Tibial nerve (tissue), 4 donors: ENCODE data around the gene GANAB. TPM values are rescaled to one million over a fixed set of nuclear protein-coding genes. Genes with fewer than 3 reads are reported as not detected.

Experiments used
- DNase-seq, 2 donors: peaks; one replicate each; pipeline ENCODE4 v3.0.0-alpha.2; 2019; ENCODE audit warnings: low spot score in 2 of 2
- H3K27ac ChIP-seq, 4 donors: fragments of 200-600 bp; sonication (generic) in 3 of 4; one replicate each; pipeline ENCODE4 v1.5.1; 2017 to 2019; ENCODE audit warnings: mild to moderate bottlenecking in 1 of 4
- H3K27me3 ChIP-seq, 2 donors: fragments of 200-600 bp; sonication (generic) in 1 of 2; one replicate each; pipeline versions ENCODE4 v1.5.1 to v1.6.0; 2017 to 2019
- H3K36me3 ChIP-seq, 3 donors: fragments of 200-600 bp; sonication (generic); one replicate each; pipeline ENCODE4 v1.5.1; 2018 to 2019
- H3K4me1 ChIP-seq, 4 donors: fragments of 200-600 bp; sonication (generic) in 3 of 4; one replicate each; pipeline ENCODE4 v1.5.1; 2017 to 2019
- H3K4me3 ChIP-seq, 4 donors: fragments of 200-600 bp; sonication (generic) in 3 of 4; one replicate each; pipeline ENCODE4 v1.5.1; 2017 to 2019; ENCODE audit warnings: mild to moderate bottlenecking in 1 of 4, moderate library complexity in 1 of 4
- H3K9me3 ChIP-seq, 4 donors: fragments of 200-600 bp; sonication (generic) in 3 of 4; one replicate each; pipeline ENCODE4 v1.5.1; 2017 to 2019
- EP300 ChIP-seq, 2 donors: sonication (generic); formaldehyde crosslinking; IDR thresholded peaks; one replicate each; pipeline ENCODE4 v1.6.1; 2017; ENCODE audit warnings: antibody characterized with exemption in 2 of 2, mild to moderate bottlenecking in 1 of 2
- POLR2A ChIP-seq, 2 donors: fragments of 450-650 bp; IDR thresholded peaks; one replicate each; pipeline ENCODE4 v1.6.1; 2017; ENCODE audit warnings: antibody characterized with exemption in 2 of 2, mild to moderate bottlenecking in 2 of 2, moderate library complexity in 2 of 2
- WGBS, 2 donors: methylation state at CpG; one replicate each; pipeline ENCODE4 v1.1.5; 2018; 5-methylcytosine and 5-hydroxymethylcytosine counted together
- total RNA-seq, 4 donors: library from RNA; depleted of rRNA; stranded (reverse); fragments of >200 nt; gene quantifications; one replicate each; pipeline ENCODE4 v1.1.0, GENCODE V29; 2016
- TF ChIP-seq, protein P1 (sequence below), 5 experiments: fragments of 200-600 bp in 3 of 5; fragments of 450-650 bp in 2 of 5; sonication (generic) in 3 of 5; IDR thresholded peaks; one replicate each; pipeline ENCODE4 v1.5.1; 2016 to 2019; ENCODE audit warnings: antibody characterized with exemption in 5 of 5, mild to moderate bottlenecking in 3 of 5, moderate library complexity in 2 of 5

GANAB gene
- total RNA-seq, 4 donors from 2014 or later = 107 to 150 (median 121) TPM

DNA sequence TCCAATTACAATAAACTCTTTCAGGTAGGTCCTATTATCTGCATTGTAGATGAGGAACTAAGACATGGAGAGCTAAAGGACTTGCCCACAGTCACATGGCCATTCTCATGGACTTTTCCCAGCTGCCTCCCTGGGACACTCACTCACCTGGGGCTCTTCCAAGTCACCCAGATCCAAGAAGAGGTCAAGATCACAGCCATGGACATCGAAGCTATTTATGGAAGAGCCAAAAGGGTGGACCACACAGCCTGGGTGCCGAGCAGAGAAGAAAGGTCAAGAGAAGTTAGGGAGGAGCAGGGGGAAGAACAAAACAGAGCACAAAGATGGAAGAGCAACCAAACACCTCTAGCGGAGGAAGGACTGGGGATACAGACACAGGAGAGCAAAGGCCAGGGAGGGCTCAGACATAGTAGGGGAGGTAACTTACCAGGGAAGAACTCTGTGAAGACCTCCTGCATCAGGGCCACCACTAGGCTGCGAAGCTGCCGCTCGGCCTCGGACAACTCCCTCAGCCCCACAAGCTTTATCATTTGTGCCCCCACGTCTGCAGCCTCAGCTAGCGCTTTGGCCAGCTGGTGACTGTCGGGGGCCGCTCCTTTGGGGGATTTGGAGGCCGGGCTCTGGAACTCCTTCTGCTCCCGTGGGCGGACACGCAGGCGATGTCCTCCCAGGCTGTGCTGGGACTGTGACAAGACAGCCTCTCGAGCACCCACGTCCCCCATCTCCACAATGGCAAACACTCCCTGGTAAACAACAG, 65.3 kb downstream of the GANAB start:
- 81 to 86% methylated on average over 17 to 18 of the region's 18 CpGs for WGBS, 2 donors
- Histone ChIP-seq H3K9me3 (no peaks in the 10 kb centered on the region), H3K4me3 (no peak overlapping the region), H3K36me3 (peaks cover 0 to 97% (median 5%) of the 10 kb centered on the region in 3 donors), H3K27me3 (no peaks in the 10 kb centered on the region), H3K4me1 (peaks cover 0 to 12% (median 0%) of the 10 kb centered on the region in 4 donors), H3K27ac (no peak overlapping the region)
- TF ChIP-seq, protein P1, sequence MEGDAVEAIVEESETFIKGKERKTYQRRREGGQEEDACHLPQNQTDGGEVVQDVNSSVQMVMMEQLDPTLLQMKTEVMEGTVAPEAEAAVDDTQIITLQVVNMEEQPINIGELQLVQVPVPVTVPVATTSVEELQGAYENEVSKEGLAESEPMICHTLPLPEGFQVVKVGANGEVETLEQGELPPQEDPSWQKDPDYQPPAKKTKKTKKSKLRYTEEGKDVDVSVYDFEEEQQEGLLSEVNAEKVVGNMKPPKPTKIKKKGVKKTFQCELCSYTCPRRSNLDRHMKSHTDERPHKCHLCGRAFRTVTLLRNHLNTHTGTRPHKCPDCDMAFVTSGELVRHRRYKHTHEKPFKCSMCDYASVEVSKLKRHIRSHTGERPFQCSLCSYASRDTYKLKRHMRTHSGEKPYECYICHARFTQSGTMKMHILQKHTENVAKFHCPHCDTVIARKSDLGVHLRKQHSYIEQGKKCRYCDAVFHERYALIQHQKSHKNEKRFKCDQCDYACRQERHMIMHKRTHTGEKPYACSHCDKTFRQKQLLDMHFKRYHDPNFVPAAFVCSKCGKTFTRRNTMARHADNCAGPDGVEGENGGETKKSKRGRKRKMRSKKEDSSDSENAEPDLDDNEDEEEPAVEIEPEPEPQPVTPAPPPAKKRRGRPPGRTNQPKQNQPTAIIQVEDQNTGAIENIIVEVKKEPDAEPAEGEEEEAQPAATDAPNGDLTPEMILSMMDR (IDR thresholded peaks at IDR 0.05) = no peak
- TF ChIP-seq EP300 (IDR thresholded peaks at IDR 0.05) (no peak), POLR2A (IDR thresholded peaks at IDR 0.05) (no peak)
- no peak for DNase-seq

DNA sequence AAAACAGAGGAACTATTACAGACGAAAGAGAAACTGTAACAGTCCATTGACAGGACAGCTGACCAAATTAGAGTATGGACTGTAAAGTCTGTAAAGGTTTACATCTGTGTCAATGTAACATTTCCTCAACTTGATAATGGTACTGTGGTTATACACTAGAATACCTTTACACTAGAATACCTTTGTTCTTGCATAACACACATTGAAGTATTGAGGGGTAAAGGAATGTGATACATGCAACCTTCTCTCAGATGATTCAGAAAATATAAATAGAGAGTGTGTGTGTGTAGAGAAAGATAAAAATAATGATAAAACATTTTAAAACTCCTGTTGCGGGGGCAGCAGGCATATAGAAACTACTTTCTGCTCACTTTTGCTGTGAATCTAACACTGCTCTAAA, 67.2 kb downstream of the GANAB start:
- H3K4me3 ChIP-seq = no peak overlapping the region
- no peak for TF ChIP-seq POLR2A (IDR thresholded peaks at IDR 0.05)
- TF ChIP-seq, protein P1 (IDR thresholded peaks at IDR 0.05) = no peak
- TF ChIP-seq EP300 (IDR thresholded peaks at IDR 0.05) = no peak
- H3K9me3 ChIP-seq = no peaks in the 10 kb centered on the region
- peaks cover 0 to 29% (median 12%) of the 10 kb centered on the region in 4 donors for H3K4me1 ChIP-seq
- no peak overlapping the region for H3K27ac ChIP-seq
- peaks cover 0 to 89% (median 5%) of the 10 kb centered on the region in 3 donors for H3K36me3 ChIP-seq
- no peaks in the 10 kb centered on the region for H3K27me3 ChIP-seq
- WGBS, 2 donors = 88 to 92% methylated on average over 2 of the region's 2 CpGs
- no peak for DNase-seq

DNA sequence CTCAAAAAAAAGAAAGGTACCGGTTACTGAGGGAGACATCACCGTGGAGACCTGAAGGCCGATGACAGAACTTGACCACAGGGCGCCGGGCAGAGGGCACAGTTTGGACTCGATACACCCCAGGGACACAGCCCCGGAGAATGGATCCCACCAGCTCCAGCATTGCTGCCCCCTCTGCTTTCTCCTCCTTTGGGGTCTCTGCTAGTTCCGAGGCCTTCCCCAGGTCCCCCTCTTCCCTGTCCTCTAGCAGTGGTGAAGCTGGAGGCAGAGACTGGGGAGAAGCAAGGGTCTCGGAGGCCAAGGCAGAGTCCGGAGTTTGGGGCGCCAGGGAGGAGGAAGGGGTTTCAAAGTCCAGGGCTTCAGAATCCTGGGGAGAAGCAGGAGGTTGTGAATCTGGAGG, 67.9 kb downstream of the GANAB start:
- DNase-seq = no peak

DNA sequence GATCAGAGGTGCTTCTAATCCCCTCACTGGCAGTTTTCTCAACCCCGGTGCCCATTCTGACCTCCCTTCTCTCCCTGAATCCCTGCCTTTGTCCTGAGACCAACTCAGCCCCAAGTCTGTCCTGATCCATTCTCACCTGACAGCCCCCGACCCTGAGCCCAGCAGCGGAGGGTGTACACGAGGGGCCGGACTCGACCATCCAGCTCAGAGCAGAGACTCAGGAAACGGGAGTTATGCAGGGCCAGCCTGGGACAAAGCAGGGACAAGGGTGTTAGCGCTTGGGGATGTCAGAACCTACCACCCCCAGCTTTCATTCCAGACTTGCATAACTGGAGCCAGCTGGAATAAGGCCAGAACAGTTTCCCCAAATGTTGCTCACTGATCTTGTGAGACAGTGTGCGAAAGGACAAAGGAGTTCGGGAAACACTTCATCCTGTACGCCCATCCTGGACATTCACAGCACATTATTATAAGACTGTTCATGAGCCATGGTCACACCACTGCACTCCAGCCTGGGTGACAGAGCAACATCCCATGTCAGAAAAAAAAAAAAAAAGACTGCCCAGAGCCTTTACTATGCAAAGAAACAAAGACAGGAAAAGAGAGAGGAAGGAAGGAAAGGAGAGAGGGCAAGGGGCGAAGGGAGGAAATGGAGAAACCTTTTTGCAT, 69.2 kb downstream of the GANAB start:
- peak overlapping the region in 3 of 4 donors; percentile 9 to 89 (median 60) for H3K27ac ChIP-seq
- no peak overlapping the region for H3K4me3 ChIP-seq
- no peaks in the 10 kb centered on the region for H3K9me3 ChIP-seq
- H3K4me1 ChIP-seq = peaks cover 0 to 37% (median 20%) of the 10 kb centered on the region in 4 donors
- peaks cover 0 to 72% (median 5%) of the 10 kb centered on the region in 3 donors for H3K36me3 ChIP-seq
- WGBS, 2 donors = 57 to 62% methylated on average over 12 of the region's 12 CpGs
- DNase-seq = no peak
- H3K27me3 ChIP-seq = no peaks in the 10 kb centered on the region
- TF ChIP-seq EP300 (IDR thresholded peaks at IDR 0.05) (peak in 1 of 2 donors; percentile 54), POLR2A (IDR thresholded peaks at IDR 0.05) (no peak)

More for the DNA sequence above, 67.9 kb downstream of the GANAB start:
- H3K4me1 ChIP-seq = peaks cover 0 to 29% (median 12%) of the 10 kb centered on the region in 4 donors
- no peaks in the 10 kb centered on the region for H3K27me3 ChIP-seq
- H3K27ac ChIP-seq = no peak overlapping the region
- 92 to 93% methylated on average over 11 of the region's 11 CpGs for WGBS, 2 donors
- no peaks in the 10 kb centered on the region for H3K9me3 ChIP-seq
- TF ChIP-seq POLR2A (IDR thresholded peaks at IDR 0.05) = no peak
- TF ChIP-seq, protein P1 (IDR thresholded peaks at IDR 0.05) = no peak
- TF ChIP-seq EP300 (IDR thresholded peaks at IDR 0.05) = no peak
- H3K4me3 ChIP-seq = no peak overlapping the region
- H3K36me3 ChIP-seq = peaks cover 0 to 82% (median 5%) of the 10 kb centered on the region in 3 donors

DNA sequence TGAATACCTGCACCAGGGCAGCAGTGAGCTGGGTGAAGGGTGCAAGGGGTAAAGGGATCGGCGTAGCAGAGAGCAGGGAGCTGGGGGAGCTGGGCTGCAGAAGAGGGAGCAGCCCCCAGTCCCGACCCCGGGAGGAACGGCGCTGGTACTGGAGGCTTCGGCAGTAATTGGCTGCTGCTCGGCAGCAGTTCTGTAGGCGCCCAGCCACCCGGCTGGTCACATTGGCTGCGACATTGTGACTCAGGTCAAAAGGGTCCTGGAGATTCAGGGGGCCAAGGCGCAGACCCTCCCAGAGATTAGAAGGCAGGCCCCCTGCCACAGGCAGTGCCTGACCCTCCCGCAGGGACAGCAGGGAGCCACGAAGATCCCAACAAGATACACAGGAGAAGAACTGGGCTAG, 70.6 kb downstream of the GANAB start:
- 73 to 74% methylated on average over 13 to 14 of the region's 14 CpGs for WGBS, 2 donors
- peaks cover 0 to 50% (median 24%) of the 10 kb centered on the region in 4 donors for H3K4me1 ChIP-seq

More for the DNA sequence above, 70.6 kb downstream of the GANAB start:
- H3K27ac ChIP-seq = peak overlapping the region in 3 of 4 donors; percentile 87 to 89 (median 88)
- H3K4me3 ChIP-seq = no peak overlapping the region
- no peak for DNase-seq
- no peak for TF ChIP-seq POLR2A (IDR thresholded peaks at IDR 0.05)
- TF ChIP-seq, protein P1 (IDR thresholded peaks at IDR 0.05) = no peak
- no peak for TF ChIP-seq EP300 (IDR thresholded peaks at IDR 0.05)
- no peaks in the 10 kb centered on the region for H3K9me3 ChIP-seq
- H3K36me3 ChIP-seq = peaks cover 2 to 72% (median 13%) of the 10 kb centered on the region in 3 donors
- no peaks in the 10 kb centered on the region for H3K27me3 ChIP-seq
